A673 (cell line): ENCODE measurements around the gene ACTL9.

Source experiments
- CTCF ChIP-seq: fragments of 300-800, 200-600 bp; sonication (generic); conservative IDR thresholded peaks from 2 replicates; pipeline ENCODE4 v1.5.1; 2017; ENCODE audit warnings: low read depth, mild to moderate bottlenecking, antibody characterized with exemption, low read length, moderate library complexity, mixed read lengths
- EZH2 ChIP-seq: fragments of 200-600 bp; sonication (generic); IDR thresholded peaks from 2 replicates; pipeline ENCODE4 v1.6.1; 2017; ENCODE audit warnings: borderline replicate concordance, low read depth, mild to moderate bottlenecking, mixed read lengths, antibody characterized with exemption, low read length; ENCODE audit not compliant: poor library complexity, severe bottlenecking

DNA sequence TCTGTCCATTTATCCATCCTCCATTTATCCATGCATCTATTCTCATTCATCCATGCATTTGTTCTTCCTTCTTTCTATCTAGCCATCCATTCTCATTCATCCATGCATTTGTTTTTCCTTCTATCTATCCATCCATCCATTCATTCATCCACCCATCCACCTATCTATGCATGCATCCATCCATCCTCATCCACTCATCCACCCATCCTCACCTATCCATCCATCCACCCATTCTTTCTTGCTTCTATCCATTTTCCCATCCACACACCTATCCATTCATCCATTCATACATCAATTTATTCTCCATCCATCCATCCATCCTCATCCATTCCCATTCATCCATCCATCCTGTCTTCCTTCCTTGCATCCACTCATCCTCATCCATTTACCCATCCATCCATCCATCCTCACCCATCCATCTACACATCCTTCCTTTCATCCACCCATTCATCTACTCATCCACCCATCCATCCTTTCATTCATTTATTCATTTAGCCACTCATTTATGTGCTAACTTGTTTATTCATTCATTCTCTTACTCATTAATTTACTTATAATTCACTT is 20.3 kb downstream of the ACTL9 start:
- TF ChIP-seq EZH2 (no peak), CTCF (no peak)
